Measurements from ENCODE around the gene KCTD6.

Gene KCTD6

GRCh38 chr3:58485801-58486435 is 6.0 kb upstream of the KCTD6 start:
- no peak for DNase-seq (ENCODE audit: low read depth in 2 of 2)

- no peak for DNase-seq (ENCODE audit: low read depth in 2 of 2)
Measured at GRCh38 chr3:58487140-58487886, 4.6 kb upstream of the KCTD6 start.

GRCh38 chr3:58488967-58489366 is 2.9 kb upstream of the KCTD6 start:
- DNase-seq (ENCODE audit: low read depth in 2 of 2), result no peak

- no peak for DNase-seq (ENCODE audit: low read depth in 2 of 2)
Measured at GRCh38 chr3:58490860-58491501, 915 bp upstream of the KCTD6 start.

- DNase-seq (ENCODE audit: low read depth in 2 of 2), result peak in 1 of 2 donors; percentile 15
Measured at GRCh38 chr3:58492494-58492905, 604 bp downstream of the KCTD6 start.

- no peak for DNase-seq (ENCODE audit: low read depth in 2 of 2)
Measured at GRCh38 chr3:58494107-58494506, 2.2 kb downstream of the KCTD6 start.

- no peak for DNase-seq (ENCODE audit: low read depth in 2 of 2)
Measured at GRCh38 chr3:58495101-58495500, 3.2 kb downstream of the KCTD6 start.

- DNase-seq (ENCODE audit: low read depth in 2 of 2), result no peak
Measured at GRCh38 chr3:58496206-58496857, 4.4 kb downstream of the KCTD6 start.

- DNase-seq (ENCODE audit: low read depth in 2 of 2), result no peak
Measured at GRCh38 chr3:58497097-58497496, 5.2 kb downstream of the KCTD6 start.

GRCh38 chr3:58502872-58503271 is 11.0 kb downstream of the KCTD6 start:
- DNase-seq (ENCODE audit: low read depth in 2 of 2), result no peak

- DNase-seq (ENCODE audit: low read depth in 2 of 2), result no peak
Measured at GRCh38 chr3:58507356-58508078, 15.6 kb downstream of the KCTD6 start.

- no peak for DNase-seq (ENCODE audit: low read depth in 2 of 2)
Measured at GRCh38 chr3:58508437-58508836, 16.5 kb downstream of the KCTD6 start.

- no peak for DNase-seq (ENCODE audit: low read depth in 2 of 2)
Measured at GRCh38 chr3:58514405-58514804, 22.5 kb downstream of the KCTD6 start.

GRCh38 chr3:58518291-58518789 is 26.4 kb downstream of the KCTD6 start:
- no peak for DNase-seq (ENCODE audit: low read depth in 2 of 2)

GRCh38 chr3:58519668-58520402 is 27.9 kb downstream of the KCTD6 start:
- no peak for DNase-seq (ENCODE audit: low read depth in 2 of 2)

- no peak for DNase-seq (ENCODE audit: low read depth in 2 of 2)
Measured at GRCh38 chr3:58520403-58521335, 28.8 kb downstream of the KCTD6 start.

- DNase-seq (ENCODE audit: low read depth in 2 of 2), result no peak
Measured at GRCh38 chr3:58521336-58521670, 29.4 kb downstream of the KCTD6 start.

GRCh38 chr3:58521917-58522631 is 30.2 kb downstream of the KCTD6 start:
- DNase-seq (ENCODE audit: low read depth in 2 of 2), result no peak

GRCh38 chr3:58522759-58523425 is 31.0 kb downstream of the KCTD6 start:
- no peak for DNase-seq (ENCODE audit: low read depth in 2 of 2)
